GM12878 (cell line): ENCODE measurements around the gene TXNDC8. TPM values are rescaled to one million over a fixed set of nuclear protein-coding genes. Genes with fewer than 3 reads are reported as not detected.

Experiments used
- ATAC-seq: fragments of 200-7000 bp; cut with Tn5 transposase; 3 replicates; pipeline ENCODE4 v1.9.1; 2020; ENCODE audit warnings: mild to moderate bottlenecking, moderate library complexity
- BruUV-seq: library from RNA; stranded (reverse); fragments of 400-500 nt; replicated peaks from 2 replicates; lab custom pipeline; 2021; lab: Mats Ljungman, UMichigan
- CTCF ChIA-PET: fragments of 300-600 bp; sonication (Branson Sonifier 250); formaldehyde crosslinking; extraction: SDS; loops from one replicate; lab custom pipeline; 2021; ENCODE audit warnings: inconsistent platforms; lab: Yijun Ruan, JAX
- POLR2A ChIA-PET: fragments of 350-600 bp; formaldehyde crosslinking; extraction: SDS; loops from one replicate; lab custom pipeline; 2021; ENCODE audit warnings: inconsistent platforms; lab: Charles Lee
- RAD21 ChIA-PET: fragments of 300-600 bp; sonication (Branson Sonifier 250); formaldehyde crosslinking; loops from one replicate; lab custom pipeline; 2023; ENCODE audit warnings: antibody characterized with exemption; ENCODE audit not compliant: unreplicated experiment; lab: Charles Lee
- SMC1A ChIA-PET: fragments of 300-600 bp; sonication (Branson Sonifier 250); formaldehyde crosslinking; loops from one replicate; lab custom pipeline; 2023; ENCODE audit not compliant: unreplicated experiment, uncharacterized antibody; lab: Charles Lee
- DNase-seq: peaks from one replicate; pipeline ENCODE4 v3.0.0-alpha.2; 2011; ENCODE audit warnings: low read depth, low spot score
- FAIRE-seq: peaks from 3 replicates; lab custom pipeline; 2011; peaks lifted over from hg19 to GRCh38; lab: Jason Lieb, UNC
- H2AFZ ChIP-seq: 2 replicates; pipeline ENCODE4 v1.6.0; 2011; ENCODE audit warnings: low read depth, low read length, control low read depth; ENCODE audit not compliant: control insufficient read depth
- H3K27ac ChIP-seq: 2 replicates; pipeline ENCODE4 v1.5.1; 2011; ENCODE audit warnings: control low read depth; ENCODE audit not compliant: control insufficient read depth, insufficient read depth
- H3K27me3 ChIP-seq, 2 experiments: replicated peaks in 1 of 2; 2 replicates each; pipeline versions ENCODE4 v1.6.0 to v1.6.1; 2011; ENCODE audit warnings: low read length in 1 of 2; ENCODE audit not compliant: control insufficient read depth in 2 of 2, insufficient read depth in 2 of 2
- H3K36me3 ChIP-seq, 2 experiments: 2 replicates each; pipeline ENCODE4 v1.5.1; 2011; ENCODE audit warnings: low read length in 1 of 2; ENCODE audit not compliant: control insufficient read depth in 2 of 2, insufficient read depth in 2 of 2
- H3K4me1 ChIP-seq: 2 replicates; pipeline ENCODE4 v1.6.1; 2011; ENCODE audit warnings: mild to moderate bottlenecking, low read length, moderate library complexity, mixed read lengths; ENCODE audit not compliant: control insufficient read depth, insufficient read depth
- H3K4me2 ChIP-seq: 2 replicates; pipeline ENCODE4 v1.6.0; 2011; ENCODE audit warnings: control low read depth; ENCODE audit not compliant: control insufficient read depth, insufficient read depth
- H3K4me3 ChIP-seq: fragments of 200-600 bp; sonication (generic); 2 replicates; pipeline ENCODE4 v1.5.1; 2016
- H3K79me2 ChIP-seq: 2 replicates; pipeline ENCODE4 v1.6.0; 2011; ENCODE audit warnings: low read length; ENCODE audit not compliant: control insufficient read depth, insufficient read depth
- H3K9ac ChIP-seq: 2 replicates; pipeline ENCODE4 v1.8.0; 2011; ENCODE audit warnings: low read length, control low read depth, mixed read lengths; ENCODE audit not compliant: control insufficient read depth, insufficient read depth
- H3K9me3 ChIP-seq: replicated peaks from 3 replicates; pipeline ENCODE4 v1.5.1; 2011; ENCODE audit warnings: mild to moderate bottlenecking, low read length; ENCODE audit not compliant: control insufficient read depth, insufficient read depth
- H4K20me1 ChIP-seq: 2 replicates; pipeline ENCODE4 v1.6.0; 2011; ENCODE audit not compliant: control insufficient read depth, insufficient read depth
- ASH2L ChIP-seq: fragments of 300-600, 200-600 bp; sonication (generic); IDR thresholded peaks from 2 replicates; pipeline ENCODE4 v1.6.1; 2017; ENCODE audit warnings: low read depth, mild to moderate bottlenecking, borderline replicate concordance
- BRCA1 ChIP-seq: IDR thresholded peaks from 2 replicates; pipeline ENCODE4 v1.6.1; 2011; ENCODE audit warnings: low read depth, low read length, improper control_type of control experiment
- CBX5 ChIP-seq: sonication (generic); IDR thresholded peaks from 2 replicates; pipeline ENCODE4 v1.6.1; 2016; ENCODE audit warnings: low read depth, moderate library complexity, mild to moderate bottlenecking, inconsistent platforms
- E4F1 ChIP-seq: fragments of 450-650 bp; IDR thresholded peaks from 2 replicates; pipeline ENCODE4 v1.6.1; 2018; ENCODE audit warnings: borderline replicate concordance, mild to moderate bottlenecking; ENCODE audit not compliant: partially characterized antibody
- EGR1 ChIP-seq, 2 experiments: IDR thresholded peaks; 1 replicate in 1 of 2; 2 replicates in 1 of 2; pipeline ENCODE4 v1.6.1; 2011 to 2012; ENCODE audit warnings: low read depth in 2 of 2, low read length in 2 of 2, borderline replicate concordance in 1 of 2, mild to moderate bottlenecking in 1 of 2, moderate library complexity in 1 of 2
- GATAD2B ChIP-seq: fragments of 450-650 bp; conservative IDR thresholded peaks from 2 replicates; pipeline ENCODE4 v1.6.1; 2017; ENCODE audit warnings: low read depth, mild to moderate bottlenecking, moderate library complexity
- HDGF ChIP-seq: fragments of 450-650 bp; IDR thresholded peaks from 2 replicates; pipeline ENCODE4 v1.6.1; 2016; ENCODE audit warnings: antibody characterized with exemption
- HSF1 ChIP-seq: fragments of 150-350 bp; IDR thresholded peaks from 2 replicates; pipeline ENCODE4 v1.6.1; 2014; ENCODE audit warnings: mild to moderate bottlenecking, low read depth, low read length
- MYC ChIP-seq: IDR thresholded peaks from 2 replicates; pipeline ENCODE4 v1.6.1; 2011; ENCODE audit warnings: mild to moderate bottlenecking, low read length, moderate library complexity, inconsistent platforms; ENCODE audit not compliant: insufficient read depth, insufficient replicate concordance, insufficient read length, severe bottlenecking
- NKRF ChIP-seq: fragments of 450-650 bp; conservative IDR thresholded peaks from 2 replicates; pipeline ENCODE4 v1.6.1; 2017; ENCODE audit warnings: mild to moderate bottlenecking, moderate library complexity
- NRF1 ChIP-seq: conservative IDR thresholded peaks from 2 replicates; pipeline ENCODE4 v1.6.1; 2011; ENCODE audit warnings: mild to moderate bottlenecking, low read depth, low read length, improper control_type of control experiment
- POU2F2 ChIP-seq: IDR thresholded peaks from 3 replicates; pipeline ENCODE4 v1.6.1; 2011; ENCODE audit warnings: low read depth, mild to moderate bottlenecking, low read length, borderline replicate concordance
- RAD51 ChIP-seq: fragments of 450-650 bp; IDR thresholded peaks from 2 replicates; pipeline ENCODE4 v1.6.1; 2016; ENCODE audit warnings: moderate library complexity, mild to moderate bottlenecking, inconsistent platforms
- RBBP5 ChIP-seq: fragments of 200-600 bp; sonication (generic); conservative IDR thresholded peaks from 2 replicates; pipeline ENCODE4 v1.6.1; 2016
- SP1 ChIP-seq: IDR thresholded peaks from one replicate; pipeline ENCODE4 v1.6.1; 2011; ENCODE audit warnings: low read depth, low read length
- STAT1 ChIP-seq: fragments of 450-650 bp; conservative IDR thresholded peaks from 2 replicates; pipeline ENCODE4 v1.6.1; 2014; ENCODE audit warnings: antibody characterized with exemption, mild to moderate bottlenecking
- USF1 ChIP-seq: IDR thresholded peaks from 2 replicates; pipeline ENCODE4 v1.6.1; 2011; ENCODE audit warnings: borderline replicate concordance, low read depth, mild to moderate bottlenecking, moderate library complexity, mixed read lengths, low read length; ENCODE audit not compliant: insufficient read depth; ENCODE audit errors: extremely low read length
- ZBED1 ChIP-seq: IDR thresholded peaks from 2 replicates; pipeline ENCODE4 v1.6.1; 2016; ENCODE audit warnings: borderline replicate concordance
- WGBS: methylation state at CpG from one replicate; pipeline ENCODE4 v1.1.6; 2016; ENCODE audit warnings: low lambda C conversion rate; ENCODE audit not compliant: insufficient replicate concordance, insufficient coverage; ENCODE audit errors: missing lambda C conversion rate; 5-methylcytosine and 5-hydroxymethylcytosine counted together
- in situ Hi-C: fragments of 300-500 bp; cut with MboI; formaldehyde crosslinking; loops from 9 replicates; pipeline ENCODE4 v1.14.3; 2018; ENCODE audit warnings: mixed read lengths
- intact Hi-C: fragments of 100-400 bp; cut with micrococcal nuclease; formaldehyde crosslinking; loops from one replicate; pipeline ENCODE4 v1.14.2; 2022; ENCODE audit not compliant: unreplicated experiment
- polyA plus RNA-seq, 11 experiments: library from polyadenylated mRNA; depleted of rRNA in 4 of 11; unstranded in 6 of 11; stranded (reverse) in 5 of 11; fragments of >200 nt; fragmentation: Nextera tagmentation in 4 of 11; fragmentation: Illumina TruSeq in 1 of 11; extraction: Ambion mirVana in 4 of 11; extraction: Trizol in 1 of 11; gene quantifications; 1 replicate in 1 of 11; 2 replicates in 10 of 11; pipeline versions ENCODE4 v1.2.1 to v1.2.3, GENCODE V29; 2011 to 2016; ENCODE audit warnings: inconsistent platforms in 2 of 11, missing spikeins in 2 of 11, low read depth in 1 of 11
- total RNA-seq, 4 experiments: library from RNA; depleted of rRNA in 3 of 4; stranded (reverse); fragments of >200 nt in 3 of 4; fragmentation: Illumina TruSeq in 1 of 4; extraction: Trizol in 1 of 4; gene quantifications; 2 replicates each; pipeline versions ENCODE4 v1.2.1 to v1.2.3, GENCODE V29; 2013 to 2021

TXNDC8 gene
- total and polyA plus RNA-seq, 10 of the 15 experiments (the other 5 are each of a cell fraction or from before 2014, with no cell fraction given) = not detected

GRCh38 chr9:110283751-110284150 lies 53.9 kb downstream of the TXNDC8 start (continued):
- no peak for TF ChIP-seq NKRF
- TF ChIP-seq ASH2L = no peak
- TF ChIP-seq BRCA1 = no peak
- TF ChIP-seq RAD51 = no peak

- no peak for FAIRE-seq
- 56% methylated on average over 6 of the region's 6 CpGs for WGBS
- no peak for TF ChIP-seq MYC
- no peak for TF ChIP-seq E4F1
- TF ChIP-seq CBX5 = no peak
- no peak for TF ChIP-seq STAT1
- no peak for TF ChIP-seq GATAD2B
- TF ChIP-seq SP1 = no peak
- TF ChIP-seq USF1 = no peak
- TF ChIP-seq POU2F2 = no peak
- no peak for TF ChIP-seq NRF1
- no peak for TF ChIP-seq RBBP5
- no peak for TF ChIP-seq EGR1 (IDR thresholded peaks at IDR 0.05; ENCODE audit: borderline replicate concordance in 1 of 2, low read depth in 2 of 2, low read length in 2 of 2)
- no peak for TF ChIP-seq ZBED1
- no peak for TF ChIP-seq HSF1
- no peak for TF ChIP-seq HDGF
These were observed 55.0 kb downstream of the TXNDC8 start for GRCh38 chr9:110282739-110283081.

More at GRCh38 chr9:110282739-110283081, 55.0 kb downstream of the TXNDC8 start:
- no peaks in the 10 kb centered on the region for H4K20me1 ChIP-seq
- ChIA-PET POLR2A (no interaction called here), RAD21 (no interaction called here), SMC1A (no interaction called here), CTCF (interaction anchor here (0.6 to 0.8 kb wide), 2 partner anchors 12 to 13 kb away, joined by 3 read pairs; no protein-coding TSS in a partner anchor)
- no peaks in the 10 kb centered on the region for H3K9me3 ChIP-seq
- in situ Hi-C loops (no loop called here), intact Hi-C loops (no loop called here)
- H3K79me2 ChIP-seq = no peaks in the 10 kb centered on the region
- no TSS peak for BruUV-seq
- H3K4me1 ChIP-seq = no peaks in the 10 kb centered on the region
- DNase-seq (no peak), ATAC-seq (no peak)
- no peaks in the 10 kb centered on the region; a peak in 1 of 4 replicates for H3K27me3 ChIP-seq
- no peak overlapping the region for H2AFZ ChIP-seq
- H3K4me2 ChIP-seq = no peak overlapping the region
- H3K4me3 ChIP-seq = no peak overlapping the region
- H3K36me3 ChIP-seq = no peaks in the 10 kb centered on the region
- no peak overlapping the region for H3K27ac ChIP-seq
- no peak overlapping the region for H3K9ac ChIP-seq
